Measurements from ENCODE around the gene MT1M. TPM values are rescaled to one million over a fixed set of nuclear protein-coding genes. Genes with fewer than 3 reads are reported as not detected.
A peak's percentile ranks its signal among the peaks of the same experiment; 100 is the strongest.

MT1M gene
- total RNA-seq, 4 donors from 2014 or later = 43.1 to 339 (median 186) TPM

DNA sequence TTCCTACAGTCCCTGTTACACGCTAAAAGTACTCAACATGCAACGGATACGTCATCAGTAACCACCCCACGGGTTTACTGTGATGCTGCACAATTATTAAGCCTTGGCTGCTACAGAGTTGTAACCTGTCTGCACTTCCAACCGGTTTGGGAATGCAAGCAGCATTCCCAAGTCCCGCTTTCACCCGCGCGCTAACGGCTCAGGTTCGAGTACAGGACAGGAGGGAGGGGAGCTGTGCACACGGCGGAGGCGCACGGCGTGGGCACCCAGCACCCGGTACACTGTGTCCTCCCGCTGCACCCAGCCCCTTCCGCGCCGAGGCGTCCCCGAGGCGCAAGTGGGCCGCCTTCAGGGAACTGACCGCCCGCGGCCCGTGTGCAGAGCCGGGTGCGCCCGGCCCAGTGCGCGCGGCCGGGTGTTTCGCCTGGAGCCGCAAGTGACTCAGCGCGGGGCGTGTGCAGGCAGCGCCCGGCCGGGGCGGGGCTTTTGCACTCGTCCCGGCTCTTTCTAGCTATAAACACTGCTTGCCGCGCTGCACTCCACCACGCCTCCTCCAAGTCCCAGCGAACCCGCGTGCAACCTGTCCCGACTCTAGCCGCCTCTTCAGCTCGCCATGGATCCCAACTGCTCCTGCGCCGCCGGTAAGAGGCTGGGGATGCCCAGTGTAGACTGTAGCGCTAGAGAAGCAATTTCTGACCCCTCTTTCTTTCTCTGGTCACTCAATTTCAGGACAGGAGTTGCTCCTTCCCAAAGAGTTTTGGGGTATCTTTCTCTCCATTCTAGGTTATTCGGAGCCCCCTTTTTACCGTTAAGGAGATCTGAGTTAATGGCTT lies 24.2 kb upstream of the MT1M start, which contains the start of gene MT2A:
TSS of gene MT2A (plus strand) at position 542 of the 833 bp plus-strand sequence. CDS start at position 614, 72 bp downstream.
- DNase-seq (ENCODE audit: low spot score) (peak; percentile 91), ATAC-seq (ENCODE audit: low FRiP score) (peak; percentile 51)
- no peak for TF ChIP-seq CTCF (IDR thresholded peaks at IDR 0.05)

- ATAC-seq (ENCODE audit: low FRiP score) (no peak), DNase-seq (ENCODE audit: low spot score) (no peak)
- no peak for TF ChIP-seq CTCF (IDR thresholded peaks at IDR 0.05)
These were observed 23.5 kb upstream of the MT1M start for GRCh38 chr16:56608876-56609462.

- no peak for ATAC-seq (ENCODE audit: low FRiP score)
- TF ChIP-seq CTCF (IDR thresholded peaks at IDR 0.05) = no peak
- no peak for DNase-seq (ENCODE audit: low spot score)
These were observed 23.0 kb upstream of the MT1M start for GRCh38 chr16:56609463-56609921.

- ATAC-seq (ENCODE audit: low FRiP score) (peak; percentile 10), DNase-seq (ENCODE audit: low spot score) (peak; percentile 66)
- TF ChIP-seq CTCF (IDR thresholded peaks at IDR 0.05) = no peak
These were observed 22.3 kb upstream of the MT1M start for GRCh38 chr16:56610017-56610608.

GRCh38 chr16:56610609-56611111 lies 21.8 kb upstream of the MT1M start:
- no peak for TF ChIP-seq CTCF (IDR thresholded peaks at IDR 0.05)
- DNase-seq (ENCODE audit: low spot score) (no peak), ATAC-seq (ENCODE audit: low FRiP score) (no peak)

DNA sequence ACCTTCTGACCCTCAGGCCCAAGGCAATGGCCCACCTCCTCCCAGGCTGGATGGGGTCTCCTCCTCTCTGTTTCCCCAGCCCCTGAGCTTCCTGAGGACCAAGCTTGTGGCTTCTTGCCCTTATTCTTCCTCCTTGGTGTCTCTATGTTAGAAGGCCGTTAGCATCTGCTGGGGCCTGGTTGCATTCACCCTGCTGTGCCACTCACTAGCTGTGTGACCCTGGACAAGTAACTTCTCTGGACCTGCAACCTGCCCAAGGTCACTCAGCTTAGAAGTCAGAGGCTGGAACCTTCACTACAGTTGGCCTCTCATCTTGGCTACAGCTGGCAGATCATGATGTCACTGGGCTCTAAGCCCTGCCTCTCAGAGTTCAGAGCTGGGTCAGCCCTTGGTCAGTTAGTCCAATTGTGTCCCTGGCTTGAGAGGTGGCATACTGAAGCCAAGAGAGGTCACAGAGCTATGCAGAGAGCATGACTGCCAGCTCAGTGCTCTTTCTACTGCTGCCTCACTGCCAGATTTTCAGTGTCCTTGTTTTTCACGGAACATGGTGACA lies 21.1 kb upstream of the MT1M start:
- TF ChIP-seq CTCF (IDR thresholded peaks at IDR 0.05) = no peak
- ATAC-seq (ENCODE audit: low FRiP score) (no peak), DNase-seq (ENCODE audit: low spot score) (no peak)

Data from omental fat pad (tissue), 4 donors.